ENCODE results near the gene RECQL. TPM values are rescaled to one million over a fixed set of nuclear protein-coding genes. Genes with fewer than 3 reads are reported as not detected.

The RECQL gene, protein sequence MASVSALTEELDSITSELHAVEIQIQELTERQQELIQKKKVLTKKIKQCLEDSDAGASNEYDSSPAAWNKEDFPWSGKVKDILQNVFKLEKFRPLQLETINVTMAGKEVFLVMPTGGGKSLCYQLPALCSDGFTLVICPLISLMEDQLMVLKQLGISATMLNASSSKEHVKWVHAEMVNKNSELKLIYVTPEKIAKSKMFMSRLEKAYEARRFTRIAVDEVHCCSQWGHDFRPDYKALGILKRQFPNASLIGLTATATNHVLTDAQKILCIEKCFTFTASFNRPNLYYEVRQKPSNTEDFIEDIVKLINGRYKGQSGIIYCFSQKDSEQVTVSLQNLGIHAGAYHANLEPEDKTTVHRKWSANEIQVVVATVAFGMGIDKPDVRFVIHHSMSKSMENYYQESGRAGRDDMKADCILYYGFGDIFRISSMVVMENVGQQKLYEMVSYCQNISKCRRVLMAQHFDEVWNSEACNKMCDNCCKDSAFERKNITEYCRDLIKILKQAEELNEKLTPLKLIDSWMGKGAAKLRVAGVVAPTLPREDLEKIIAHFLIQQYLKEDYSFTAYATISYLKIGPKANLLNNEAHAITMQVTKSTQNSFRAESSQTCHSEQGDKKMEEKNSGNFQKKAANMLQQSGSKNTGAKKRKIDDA
- 10 to 100 TPM; 27.5 to 34.4 (median 30.1) TPM for polyA plus RNA-seq (ENCODE audit: insufficient read length in 3 of 3)
- long read RNA-seq, donor 1: 0 reads
- long read RNA-seq, donor 2, partial matches to known transcripts: 0 of 2 reads
- long read RNA-seq, donor 2, other reads (novel, unspliced or antisense): 0 of 2 reads
- long read RNA-seq, donor 3, partial matches to known transcripts: 0 of 4 reads
- long read RNA-seq, donor 3, other reads (novel, unspliced or antisense): 0 of 4 reads
- long read RNA-seq, donor 4, partial matches to known transcripts: 36 of 46 reads
- long read RNA-seq, donor 4, other reads (novel, unspliced or antisense): 8 of 46 reads
- long read RNA-seq, donor 5: 0 reads
- long read RNA-seq, donor 6, partial matches to known transcripts: 22 of 29 reads
- long read RNA-seq, donor 6, other reads (novel, unspliced or antisense): 6 of 29 reads
- long read RNA-seq, donor 7, partial matches to known transcripts: 0 of 4 reads
- long read RNA-seq, donor 7, other reads (novel, unspliced or antisense): 0 of 4 reads
- long read RNA-seq, donor 8, partial matches to known transcripts: 27 of 31 reads
- long read RNA-seq, donor 8, other reads (novel, unspliced or antisense): 0 of 31 reads
- long read RNA-seq, donor 9, partial matches to known transcripts: 0 of 2 reads
- long read RNA-seq, donor 9, other reads (novel, unspliced or antisense): 0 of 2 reads
- long read RNA-seq, donor 10: 0 reads
- long read RNA-seq, donor 11, partial matches to known transcripts: 0 of 1 reads
- long read RNA-seq, donor 11, other reads (novel, unspliced or antisense): 0 of 1 reads
- long read RNA-seq, donor 12, partial matches to known transcripts: 0 of 2 reads
- long read RNA-seq, donor 12, other reads (novel, unspliced or antisense): 0 of 2 reads
- long read RNA-seq, donor 13: 0 reads
- long read RNA-seq, donor 14, partial matches to known transcripts: 0 of 2 reads
- long read RNA-seq, donor 14, other reads (novel, unspliced or antisense): 0 of 2 reads
- long read RNA-seq, donor 15: 0 reads
- long read RNA-seq, donor 16, partial matches to known transcripts: 0 of 5 reads
- long read RNA-seq, donor 16, other reads (novel, unspliced or antisense): 0 of 5 reads

GRCh38 chr12:21501258-21502163 is at the start of gene RECQL, which contains the start of gene GOLT1B:
Gene RECQL, minus strand, starts transcription at chr12:21501635. Its CDS starts 2,065 bp downstream, at chr12:21499570.
Gene GOLT1B, plus strand, starts transcription at chr12:21501789. Its CDS starts 135 bp downstream, at chr12:21501924.
- DNase-seq (ENCODE audit: extremely low read depth in 1 of 11, low read depth in 9 of 11, low spot score in 4 of 11): peak; percentile 93 to 99 (median 96)

- no peak for DNase-seq (ENCODE audit: extremely low read depth in 1 of 11, low read depth in 9 of 11, low spot score in 4 of 11)
These were observed 46.0 kb upstream of the RECQL start for GRCh38 chr12:21547437-21547836.

DNA sequence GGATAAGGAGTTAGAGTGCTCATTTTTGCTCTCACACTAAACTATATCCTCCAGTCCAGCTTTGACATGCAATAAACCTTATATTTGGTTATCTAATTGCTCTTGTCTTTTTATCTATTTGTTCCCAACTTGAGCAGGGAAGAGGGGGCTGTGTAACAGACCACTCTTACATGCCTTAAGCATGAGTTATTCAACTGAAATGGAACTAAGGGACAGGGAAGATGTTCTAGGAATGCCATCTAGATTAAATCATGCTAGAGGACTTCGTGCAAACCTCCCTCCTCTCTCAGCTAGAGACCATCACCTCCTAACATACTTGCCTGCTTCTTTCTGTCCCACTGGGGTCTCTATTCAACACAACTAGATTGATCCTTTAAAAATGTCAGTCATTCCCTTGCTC is 45.3 kb upstream of the RECQL start:
- DNase-seq (ENCODE audit: extremely low read depth in 1 of 11, low read depth in 9 of 11, low spot score in 4 of 11): no peak

DNA sequence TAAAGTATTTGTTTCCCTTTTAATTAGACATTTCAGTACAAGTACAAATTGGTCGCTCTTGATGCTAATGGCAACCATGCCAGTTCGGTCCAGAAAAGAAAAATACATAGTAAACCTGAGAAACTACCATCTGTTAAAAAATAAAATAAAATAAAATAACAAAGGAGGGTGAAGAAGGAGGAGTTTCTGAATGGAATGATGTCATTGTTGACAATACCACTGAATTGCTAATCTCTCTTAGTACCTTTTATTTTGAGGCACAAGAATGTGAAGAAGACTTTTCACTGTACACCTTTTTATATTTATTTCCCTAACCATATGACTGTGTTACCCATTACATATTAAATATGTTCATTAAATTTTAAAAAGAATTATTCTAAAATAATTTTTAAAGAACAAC is 44.1 kb upstream of the RECQL start:
- no peak for DNase-seq (ENCODE audit: extremely low read depth in 1 of 11, low read depth in 9 of 11, low spot score in 4 of 11)

DNA sequence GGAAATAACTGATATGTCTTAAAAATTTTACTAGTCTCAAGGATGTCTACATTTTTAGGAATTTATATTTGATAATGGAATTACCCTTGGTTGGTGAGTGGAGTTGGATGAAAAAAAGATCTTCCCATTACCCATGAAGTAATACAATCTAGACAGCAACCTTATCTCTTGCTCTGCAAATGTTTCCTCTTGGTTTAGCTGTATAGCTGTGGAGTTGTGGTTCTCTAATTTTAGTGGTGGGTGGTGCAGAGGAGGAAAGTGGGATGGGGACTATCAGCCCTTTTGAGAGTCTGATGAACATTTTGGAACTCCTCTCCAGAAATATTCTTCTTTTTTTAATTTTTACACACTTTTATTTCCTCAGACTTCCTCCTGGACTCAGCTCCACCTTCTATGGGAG is 41.7 kb upstream of the RECQL start:
- no peak for DNase-seq (ENCODE audit: extremely low read depth in 1 of 11, low read depth in 9 of 11, low spot score in 4 of 11)

GRCh38 chr12:21542403-21542802 is 41.0 kb upstream of the RECQL start:
- no peak for DNase-seq (ENCODE audit: extremely low read depth in 1 of 11, low read depth in 9 of 11, low spot score in 4 of 11)

DNA sequence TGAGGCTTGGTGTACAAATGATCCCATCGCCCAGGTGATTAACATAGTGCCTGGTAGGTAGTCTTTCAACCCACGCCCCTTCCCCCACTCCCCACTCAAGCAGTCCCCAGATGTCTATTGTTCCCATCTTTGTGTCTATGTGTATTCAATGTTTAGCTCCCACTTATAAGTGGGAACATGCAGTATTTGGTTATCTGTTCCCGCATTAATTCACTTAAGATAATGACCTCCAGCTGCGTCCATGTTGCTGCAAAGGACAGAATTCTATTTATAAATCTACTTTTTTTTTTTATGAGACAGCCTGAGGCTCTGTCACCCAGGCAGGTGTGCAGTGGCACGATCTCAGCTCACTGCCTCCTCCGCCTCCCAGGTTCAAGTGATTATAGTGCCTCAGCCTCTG is 40.3 kb upstream of the RECQL start:
- DNase-seq (ENCODE audit: extremely low read depth in 1 of 11, low read depth in 9 of 11, low spot score in 4 of 11): no peak

DNA sequence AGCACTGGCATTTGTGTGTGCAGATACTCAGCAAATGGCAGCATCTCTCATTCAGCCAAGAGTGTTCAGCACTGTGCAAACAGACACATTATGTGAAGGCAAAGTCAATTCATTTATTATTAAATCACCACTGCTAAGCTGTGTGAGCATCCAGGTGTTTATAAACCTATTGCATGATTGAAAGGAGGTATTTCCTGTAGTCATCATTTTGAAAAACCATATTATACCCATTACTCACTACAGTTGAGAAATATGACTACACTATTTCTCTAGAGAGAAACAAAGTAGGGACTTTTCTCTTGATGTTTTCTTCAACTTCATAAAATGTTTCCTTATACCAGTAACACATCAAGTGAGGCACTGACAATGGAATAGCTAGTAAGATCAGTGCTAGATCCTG is 38.4 kb upstream of the RECQL start:
- no peak for DNase-seq (ENCODE audit: extremely low read depth in 1 of 11, low read depth in 9 of 11, low spot score in 4 of 11)

GRCh38 chr12:21538061-21538653 is 36.7 kb upstream of the RECQL start:
- DNase-seq (ENCODE audit: extremely low read depth in 1 of 11, low read depth in 9 of 11, low spot score in 4 of 11): no peak

DNA sequence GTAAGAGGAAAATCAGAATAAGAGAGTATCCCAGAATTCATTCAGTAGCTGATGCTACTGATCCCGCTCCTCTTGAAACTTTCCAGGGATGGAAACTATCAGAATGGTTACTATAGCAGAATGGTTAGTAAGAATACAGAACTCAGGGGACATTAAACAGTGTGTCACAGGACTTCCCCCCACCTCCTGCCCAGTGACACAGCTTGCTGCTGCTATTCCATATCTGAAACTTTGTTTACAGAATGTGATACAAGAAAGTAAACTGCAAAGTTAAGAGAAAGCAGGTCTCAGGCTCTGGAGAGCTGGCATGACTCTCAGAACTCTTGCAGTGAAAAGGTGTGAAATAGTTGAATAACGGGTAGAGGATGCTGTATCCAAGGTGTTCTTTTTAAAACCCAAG is 28.0 kb upstream of the RECQL start:
- no peak for DNase-seq (ENCODE audit: extremely low read depth in 1 of 11, low read depth in 9 of 11, low spot score in 4 of 11)

DNA sequence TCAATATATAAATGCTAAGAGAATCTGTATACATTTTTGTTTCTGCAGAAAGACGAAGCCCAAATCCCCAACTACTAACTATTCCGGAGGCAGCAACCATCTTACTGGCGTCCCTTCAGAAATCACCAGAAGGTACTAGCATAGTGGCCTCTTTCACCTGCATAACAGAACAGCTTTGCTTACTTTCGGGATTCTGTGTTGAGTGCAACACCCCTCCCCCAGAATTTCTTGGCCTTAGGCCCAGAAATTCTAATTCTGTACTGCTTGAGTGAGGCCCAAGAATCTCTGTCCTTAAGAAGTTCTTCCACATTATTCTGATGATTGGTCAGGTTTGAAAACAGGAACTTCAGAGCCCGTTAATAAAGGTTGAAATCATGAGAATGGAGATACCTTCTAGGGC is 27.5 kb upstream of the RECQL start:
- DNase-seq (ENCODE audit: extremely low read depth in 1 of 11, low read depth in 9 of 11, low spot score in 4 of 11): peak in 6 of 11 donors; percentile 25 to 63 (median 30)

GRCh38 chr12:21527451-21528180 is 26.2 kb upstream of the RECQL start:
- DNase-seq (ENCODE audit: extremely low read depth in 1 of 11, low read depth in 9 of 11, low spot score in 4 of 11): peak in 4 of 11 donors; percentile 31 to 46 (median 36)

- DNase-seq (ENCODE audit: extremely low read depth in 1 of 11, low read depth in 9 of 11, low spot score in 4 of 11): no peak
These were observed 25.4 kb upstream of the RECQL start for GRCh38 chr12:21526721-21527345.

- no peak for DNase-seq (ENCODE audit: extremely low read depth in 1 of 11, low read depth in 9 of 11, low spot score in 4 of 11)
These were observed 24.6 kb upstream of the RECQL start, which contains the start of gene SPX for GRCh38 chr12:21526053-21526452. Gene SPX, plus strand, starts transcription at chr12:21526296. Its CDS starts 177 bp downstream, at chr12:21526473.

DNA sequence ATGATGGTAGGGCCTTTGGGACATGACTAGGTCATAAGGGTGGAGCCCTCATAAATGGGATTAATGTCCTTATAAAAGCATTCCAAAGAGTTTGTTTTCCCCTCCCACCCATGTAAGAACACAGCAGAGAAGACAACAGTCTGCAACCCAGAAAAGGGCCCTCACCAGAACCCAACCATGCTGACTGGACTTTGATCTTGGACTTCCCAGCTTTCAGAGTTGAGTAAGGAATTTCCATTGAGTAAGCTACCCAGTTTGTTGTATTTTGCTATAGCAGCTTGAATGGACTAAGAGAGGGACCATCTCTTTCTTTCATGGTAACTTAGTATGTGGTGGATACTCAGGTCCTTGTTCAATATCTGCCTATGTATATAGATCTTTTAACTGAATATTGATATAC is 21.7 kb upstream of the RECQL start:
- no peak for DNase-seq (ENCODE audit: extremely low read depth in 1 of 11, low read depth in 9 of 11, low spot score in 4 of 11)

- DNase-seq (ENCODE audit: extremely low read depth in 1 of 11, low read depth in 9 of 11, low spot score in 4 of 11): no peak
These were observed 20.1 kb upstream of the RECQL start for GRCh38 chr12:21521541-21521940.
